Suprapubic skin (tissue), 4 donors: ENCODE data around the gene CALD1.

Experiments used
- CTCF ChIP-seq, 2 donors: fragments of 200-600 bp in 1 of 2; fragments of 450-650 bp in 1 of 2; sonication (generic) in 1 of 2; IDR thresholded peaks; one replicate each; pipeline ENCODE4 v1.5.1; 2016 to 2019; ENCODE audit warnings: antibody characterized with exemption in 2 of 2, mild to moderate bottlenecking in 1 of 2, moderate library complexity in 1 of 2
- EP300 ChIP-seq: sonication (generic); formaldehyde crosslinking; IDR thresholded peaks from one replicate; pipeline ENCODE4 v1.6.1; 2017; ENCODE audit warnings: antibody characterized with exemption
- POLR2AphosphoS5 ChIP-seq, 3 donors: sonication (generic); formaldehyde crosslinking; IDR thresholded peaks; one replicate each; pipeline ENCODE4 v1.6.1; 2017; ENCODE audit warnings: antibody characterized with exemption in 3 of 3

- TF ChIP-seq CTCF (IDR thresholded peaks at IDR 0.05) (no peak), POLR2AphosphoS5 (IDR thresholded peaks at IDR 0.05) (no peak), EP300 (no peak)
These were observed 40.9 kb downstream of the CALD1 start for GRCh38 chr7:134820295-134820694.
